HCT116 (cell line): ENCODE measurements around the gene MACROH2A2. TPM values are rescaled to one million over a fixed set of nuclear protein-coding genes. Genes with fewer than 3 reads are reported as not detected.

Source experiments
- ATAC-seq: fragments of 200-7000 bp; cut with Tn5 transposase; 2 replicates; pipeline ENCODE4 v1.9.1; 2020; ENCODE audit warnings: mild to moderate bottlenecking, moderate library complexity
- BruUV-seq: library from RNA; stranded (reverse); fragments of 400-500 nt; replicated peaks from 2 replicates; lab custom pipeline; 2021; lab: Mats Ljungman, UMichigan
- CTCF ChIA-PET: fragments of 300-600 bp; sonication (Branson Sonifier 250); formaldehyde crosslinking; loops from one replicate; lab custom pipeline; 2021; ENCODE audit warnings: antibody characterized with exemption; lab: Charles Lee
- POLR2A ChIA-PET: fragments of 300-600, 350-600 bp; sonication (Branson Sonifier 250); formaldehyde crosslinking; loops from one replicate; lab custom pipeline; 2021; ENCODE audit warnings: antibody characterized with exemption; lab: Charles Lee
- RAD21 ChIA-PET, 2 experiments: fragments of 300-600 bp; sonication (Branson Sonifier 250); formaldehyde crosslinking; loops; one replicate each; lab custom pipeline; 2023; ENCODE audit warnings: low total read pairs in 2 of 2; ENCODE audit not compliant: uncharacterized antibody in 2 of 2, unreplicated experiment in 2 of 2, low non-redundant PET in 1 of 2; lab: Charles Lee
- DNase-seq: peaks from one replicate; pipeline ENCODE4 v3.0.0-alpha.2; 2010; ENCODE audit warnings: low read depth, low spot score
- H2AFZ ChIP-seq: fragments of 200-600 bp; shearing (Covaris generic), sonication (generic); 2 replicates; pipeline ENCODE4 v1.6.1; 2017; ENCODE audit warnings: low read depth, mixed run types, mixed read lengths, antibody characterized with exemption, low read length; ENCODE audit not compliant: poor library complexity, severe bottlenecking
- H3K27ac ChIP-seq: 2 replicates; pipeline ENCODE4 v1.5.1; 2012; ENCODE audit warnings: low read depth, low read length
- H3K27me3 ChIP-seq: fragments of 200-600 bp; sonication (generic); 2 replicates; pipeline ENCODE4 v1.6.1; 2016; ENCODE audit warnings: mixed run types, low read length, mixed read lengths; ENCODE audit not compliant: insufficient read depth
- H3K36me3 ChIP-seq, 2 experiments: fragments of 200-500 bp in 1 of 2; fragments of 200-600 bp in 1 of 2; sonication (Bioruptor generic) in 1 of 2; sonication (generic) in 1 of 2; 2 replicates each; pipeline versions ENCODE4 v1.5.1 to v1.6.1; 2014 to 2016; ENCODE audit warnings: low read length in 2 of 2, inconsistent platforms in 1 of 2, mixed read lengths in 1 of 2, mixed run types in 1 of 2; ENCODE audit not compliant: insufficient read depth in 2 of 2, control insufficient read depth in 1 of 2
- H3K4me1 ChIP-seq, 2 experiments: fragments of 200-600 bp in 1 of 2; sonication (generic) in 1 of 2; 2 replicates each; pipeline versions ENCODE4 v1.5.1 to v1.6.1; 2012 to 2017; ENCODE audit warnings: low read length in 2 of 2, inconsistent platforms in 1 of 2, mild to moderate bottlenecking in 1 of 2, mixed read lengths in 1 of 2, mixed run types in 1 of 2, moderate library complexity in 1 of 2; ENCODE audit not compliant: insufficient read depth in 2 of 2, control insufficient read depth in 1 of 2
- H3K4me2 ChIP-seq: fragments of 200-600 bp; sonication (generic); 2 replicates; pipeline ENCODE4 v1.6.1; 2017; ENCODE audit warnings: mixed run types, low read length, mixed read lengths
- H3K4me3 ChIP-seq, 2 experiments: fragments of 200-600 bp in 1 of 2; sonication (generic) in 1 of 2; replicated peaks in 1 of 2; 2 replicates each; pipeline ENCODE4 v1.5.1; 2011 to 2016; ENCODE audit warnings: low read length in 2 of 2, control low read depth in 1 of 2, low read depth in 1 of 2, mild to moderate bottlenecking in 1 of 2, mixed read lengths in 1 of 2, mixed run types in 1 of 2
- H3K79me2 ChIP-seq: fragments of 200-600 bp; sonication (generic); 2 replicates; pipeline ENCODE4 v1.6.1; 2017; ENCODE audit warnings: mild to moderate bottlenecking, mixed run types, low read length, moderate library complexity, mixed read lengths; ENCODE audit not compliant: insufficient read depth
- H3K9ac ChIP-seq: fragments of 200-600 bp; sonication (generic); 2 replicates; pipeline ENCODE4 v1.6.1; 2016; ENCODE audit warnings: low read length, mixed read lengths
- H3K9me2 ChIP-seq: fragments of 200-600 bp; sonication (generic), shearing (Covaris generic); 2 replicates; pipeline ENCODE4 v1.6.1; 2017; ENCODE audit warnings: mixed run types, mild to moderate bottlenecking, moderate library complexity; ENCODE audit not compliant: insufficient read depth
- H3K9me3 ChIP-seq, 2 experiments: fragments of 200-500 bp in 1 of 2; fragments of 200-600 bp in 1 of 2; sonication (Bioruptor generic) in 1 of 2; sonication (generic) in 1 of 2; 2 replicates each; pipeline ENCODE4 v1.6.1; 2014 to 2017; ENCODE audit warnings: low read length in 2 of 2, mixed read lengths in 2 of 2, inconsistent platforms in 1 of 2, low read depth in 1 of 2, mild to moderate bottlenecking in 1 of 2, mixed run types in 1 of 2, moderate library complexity in 1 of 2; ENCODE audit not compliant: control insufficient read depth in 1 of 2, insufficient read depth in 1 of 2
- H4K20me1 ChIP-seq: fragments of 200-600 bp; sonication (generic), shearing (Covaris generic); 2 replicates; pipeline ENCODE4 v1.6.1; 2017; ENCODE audit warnings: mixed run types, mild to moderate bottlenecking, moderate library complexity; ENCODE audit not compliant: insufficient read depth
- CBX3 ChIP-seq: IDR thresholded peaks from 2 replicates; pipeline ENCODE4 v1.6.1; 2012; ENCODE audit warnings: low read depth
- CEBPB ChIP-seq: IDR thresholded peaks from 2 replicates; pipeline ENCODE4 v1.6.1; 2012; ENCODE audit warnings: low read depth
- EGR1 ChIP-seq: IDR thresholded peaks from 2 replicates; pipeline ENCODE4 v1.6.1; 2012; ENCODE audit warnings: low read depth
- ELF1 ChIP-seq: IDR thresholded peaks from 2 replicates; pipeline ENCODE4 v1.6.1; 2012; ENCODE audit warnings: low read depth, borderline replicate concordance
- EZH2phosphoT487 ChIP-seq: fragments of 200-600 bp; IDR thresholded peaks from 2 replicates; pipeline ENCODE4 v1.6.1; 2018; ENCODE audit warnings: antibody characterized with exemption, borderline replicate concordance
- JUND ChIP-seq: IDR thresholded peaks from 2 replicates; pipeline ENCODE4 v1.6.1; 2012
- POLR2A ChIP-seq: IDR thresholded peaks from 2 replicates; pipeline ENCODE4 v1.7.0; 2011; ENCODE audit warnings: borderline replicate concordance; ENCODE audit not compliant: insufficient read depth, insufficient read length; ENCODE audit errors: extremely low read depth
- POLR2AphosphoS5 ChIP-seq: IDR thresholded peaks from 2 replicates; pipeline ENCODE4 v1.6.1; 2011; ENCODE audit warnings: mild to moderate bottlenecking, low read depth, low read length, moderate library complexity
- RAD21 ChIP-seq: IDR thresholded peaks from 2 replicates; pipeline ENCODE4 v1.6.1; 2012; ENCODE audit warnings: low read depth, mild to moderate bottlenecking
- SRF ChIP-seq: IDR thresholded peaks from 2 replicates; pipeline ENCODE4 v1.6.1; 2012; ENCODE audit warnings: low read depth
- ZFX ChIP-seq: fragments of 450-650 bp; IDR thresholded peaks from 2 replicates; pipeline ENCODE4 v1.6.1; 2017
- ZNF274 ChIP-seq: fragments of 200-500 bp; sonication (Bioruptor generic); IDR thresholded peaks from 2 replicates; pipeline ENCODE4 v1.6.1; 2014; ENCODE audit warnings: mild to moderate bottlenecking, low read depth, low read length, inconsistent platforms
- intact Hi-C: fragments of 100-400 bp; cut with micrococcal nuclease; formaldehyde crosslinking; loops from 2 replicates; pipeline ENCODE4 v1.10.0; 2022
- total RNA-seq: library from RNA; stranded (reverse); gene quantifications from one replicate; pipeline ENCODE4 v1.2.1, GENCODE V29; 2021; ENCODE audit not compliant: unreplicated experiment
- TF ChIP-seq, protein P1 (sequence below): IDR thresholded peaks from 2 replicates; pipeline ENCODE4 v1.6.1; 2011; ENCODE audit warnings: mild to moderate bottlenecking, low read length, moderate library complexity; ENCODE audit not compliant: insufficient replicate concordance; ENCODE audit errors: extremely low read depth
- TF ChIP-seq, protein P2 (sequence below), 3 experiments: fragments of 200-600 bp in 1 of 3; sonication (generic) in 1 of 3; IDR thresholded peaks in 2 of 3; conservative IDR thresholded peaks in 1 of 3; 2 replicates each; pipeline ENCODE4 v1.5.1; 2012 to 2017; ENCODE audit warnings: low read depth in 2 of 3, low read length in 2 of 3, antibody characterized with exemption in 1 of 3, borderline replicate concordance in 1 of 3, control low read depth in 1 of 3, mild to moderate bottlenecking in 1 of 3, mixed read lengths in 1 of 3, mixed run types in 1 of 3, moderate library complexity in 1 of 3; ENCODE audit not compliant: insufficient read depth in 1 of 3

Gene MACROH2A2
- total RNA-seq, 1 experiment from 2014 or later, result 41.4 TPM

DNA sequence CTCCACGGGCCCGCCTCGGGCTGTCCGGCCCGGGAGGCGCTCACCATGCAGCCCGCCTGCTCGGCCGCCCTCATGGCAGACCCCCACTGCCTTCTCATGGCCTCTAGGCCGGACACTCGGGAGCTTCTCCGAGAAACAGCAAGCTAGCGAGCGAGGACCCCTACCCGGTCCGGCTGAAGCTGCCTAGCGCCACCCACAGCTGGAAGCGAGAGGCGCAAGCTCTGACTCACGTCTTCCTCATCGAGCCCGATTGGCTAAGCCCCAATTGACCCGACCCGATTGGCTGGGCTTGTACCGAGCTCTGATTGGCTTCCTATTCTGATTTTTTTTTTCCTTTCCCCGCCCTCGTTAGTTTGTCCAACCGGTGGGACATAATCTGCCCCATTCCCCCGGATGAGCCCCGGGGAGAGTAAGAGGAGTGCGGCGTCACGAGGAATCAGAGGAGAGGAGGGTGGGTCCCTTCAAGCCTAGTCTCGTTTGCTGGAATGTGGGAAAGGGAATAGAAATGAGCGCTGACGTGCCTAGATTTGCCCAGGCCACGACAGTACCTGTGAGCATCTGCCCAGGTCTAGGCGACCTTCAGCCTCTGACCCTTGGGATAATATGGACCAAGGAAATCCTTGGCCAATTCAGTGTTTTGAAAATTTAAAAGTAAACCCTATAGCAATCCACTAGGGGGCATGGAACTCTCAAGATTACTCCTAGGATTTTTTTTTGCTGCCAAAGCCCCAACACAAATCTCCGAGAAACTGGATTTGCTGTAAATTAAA, 94.0 kb downstream of the MACROH2A2 start, which contains the start of gene TYSND1 (continued):
- TF ChIP-seq, protein P1, sequence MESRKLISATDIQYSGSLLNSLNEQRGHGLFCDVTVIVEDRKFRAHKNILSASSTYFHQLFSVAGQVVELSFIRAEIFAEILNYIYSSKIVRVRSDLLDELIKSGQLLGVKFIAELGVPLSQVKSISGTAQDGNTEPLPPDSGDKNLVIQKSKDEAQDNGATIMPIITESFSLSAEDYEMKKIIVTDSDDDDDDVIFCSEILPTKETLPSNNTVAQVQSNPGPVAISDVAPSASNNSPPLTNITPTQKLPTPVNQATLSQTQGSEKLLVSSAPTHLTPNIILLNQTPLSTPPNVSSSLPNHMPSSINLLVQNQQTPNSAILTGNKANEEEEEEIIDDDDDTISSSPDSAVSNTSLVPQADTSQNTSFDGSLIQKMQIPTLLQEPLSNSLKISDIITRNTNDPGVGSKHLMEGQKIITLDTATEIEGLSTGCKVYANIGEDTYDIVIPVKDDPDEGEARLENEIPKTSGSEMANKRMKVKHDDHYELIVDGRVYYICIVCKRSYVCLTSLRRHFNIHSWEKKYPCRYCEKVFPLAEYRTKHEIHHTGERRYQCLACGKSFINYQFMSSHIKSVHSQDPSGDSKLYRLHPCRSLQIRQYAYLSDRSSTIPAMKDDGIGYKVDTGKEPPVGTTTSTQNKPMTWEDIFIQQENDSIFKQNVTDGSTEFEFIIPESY, result no peak
- TF ChIP-seq CEBPB, result no peak
- no peak for TF ChIP-seq JUND
- no peak; the same call in 1 of the 2 replicates for TF ChIP-seq ELF1

DNA sequence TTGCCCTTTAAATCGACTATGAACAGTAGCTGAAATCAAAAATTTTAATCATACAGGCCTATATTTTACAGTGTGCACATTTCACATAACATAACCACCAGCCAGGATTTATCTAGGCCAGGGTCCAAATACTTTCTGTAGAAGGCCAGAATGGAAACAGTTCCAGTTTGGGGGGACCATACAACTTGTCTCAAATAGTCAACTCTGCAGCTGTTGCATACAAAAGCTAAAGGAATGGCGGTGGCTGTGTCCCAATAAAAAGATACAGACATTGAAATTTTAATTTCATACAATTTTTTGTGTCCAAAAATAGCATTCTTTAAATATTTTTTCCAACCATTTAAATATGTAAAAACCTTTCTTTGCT, 94.6 kb downstream of the MACROH2A2 start:
- no peaks in the 10 kb centered on the region for H3K9me2 ChIP-seq
- no peak for ATAC-seq
- no peaks in the 10 kb centered on the region for H4K20me1 ChIP-seq
- H3K4me2 ChIP-seq, result peak overlapping the region; percentile 95
- H3K9ac ChIP-seq, result peak overlapping the region; percentile 97
- RAD21 ChIA-PET, result interaction anchor here in 1 of 2 experiments (1.0 to 1.1 kb wide), 2 partner anchors 31 to 240 kb away, joined by 4 to 5 read pairs; no protein-coding TSS in a partner anchor
- CTCF ChIA-PET, result interaction anchor here (0.7 to 3.7 kb wide), 15 partner anchors 10 to 361 kb away, joined by 3 to 33 read pairs (median 8); no protein-coding TSS in a partner anchor
- POLR2A ChIA-PET, result interaction anchor here (1.0 to 1.3 kb wide), 3 partner anchors 10 to 217 kb away, joined by 3 to 7 read pairs (median 3); no protein-coding TSS in a partner anchor
- intact Hi-C loops, result loop anchor here (2.0 to 5.0 kb wide), 4 partner anchors 24 to 240 kb away; partner anchors contain the start of gene SAR1A
- no peak for TF ChIP-seq CBX3
- TF ChIP-seq POLR2AphosphoS5, result no peak
- TF ChIP-seq, protein P2, sequence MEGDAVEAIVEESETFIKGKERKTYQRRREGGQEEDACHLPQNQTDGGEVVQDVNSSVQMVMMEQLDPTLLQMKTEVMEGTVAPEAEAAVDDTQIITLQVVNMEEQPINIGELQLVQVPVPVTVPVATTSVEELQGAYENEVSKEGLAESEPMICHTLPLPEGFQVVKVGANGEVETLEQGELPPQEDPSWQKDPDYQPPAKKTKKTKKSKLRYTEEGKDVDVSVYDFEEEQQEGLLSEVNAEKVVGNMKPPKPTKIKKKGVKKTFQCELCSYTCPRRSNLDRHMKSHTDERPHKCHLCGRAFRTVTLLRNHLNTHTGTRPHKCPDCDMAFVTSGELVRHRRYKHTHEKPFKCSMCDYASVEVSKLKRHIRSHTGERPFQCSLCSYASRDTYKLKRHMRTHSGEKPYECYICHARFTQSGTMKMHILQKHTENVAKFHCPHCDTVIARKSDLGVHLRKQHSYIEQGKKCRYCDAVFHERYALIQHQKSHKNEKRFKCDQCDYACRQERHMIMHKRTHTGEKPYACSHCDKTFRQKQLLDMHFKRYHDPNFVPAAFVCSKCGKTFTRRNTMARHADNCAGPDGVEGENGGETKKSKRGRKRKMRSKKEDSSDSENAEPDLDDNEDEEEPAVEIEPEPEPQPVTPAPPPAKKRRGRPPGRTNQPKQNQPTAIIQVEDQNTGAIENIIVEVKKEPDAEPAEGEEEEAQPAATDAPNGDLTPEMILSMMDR (IDR thresholded peaks at IDR 0.05 in 2 of 3, conservative IDR thresholded peaks at IDR 0.05 in 1 of 3; ENCODE audit: borderline replicate concordance in 1 of 3, insufficient read depth in 1 of 3, low read depth in 2 of 3, low read length in 2 of 3), result no peak; a peak in 1 of 6 replicates
- no peak for TF ChIP-seq ELF1
- no peak for TF ChIP-seq JUND
- TF ChIP-seq CEBPB, result no peak
- no peak for TF ChIP-seq POLR2A
- TF ChIP-seq SRF, result no peak
- TF ChIP-seq EGR1, result no peak
- no peak for TF ChIP-seq RAD21
- no peak for TF ChIP-seq ZFX
- TF ChIP-seq EZH2phosphoT487, result no peak
- TF ChIP-seq ZNF274, result no peak
- TF ChIP-seq, all 23 proteins: peak for 0
- H3K9me3 ChIP-seq, result no peaks in the 10 kb centered on the region
- no peak for DNase-seq
- H3K4me3 ChIP-seq, result peak overlapping the region in 1 of 2 experiments; percentile 81; a peak in 2 of 4 replicates
- H3K27me3 ChIP-seq, result no peaks in the 10 kb centered on the region
- no TSS peak for BruUV-seq
- no peak overlapping the region for H2AFZ ChIP-seq
- peaks cover 8 to 26% of the 10 kb centered on the region in 2 experiments; a peak in 3 of 4 replicates for H3K4me1 ChIP-seq
- H3K36me3 ChIP-seq, result peaks cover 16 to 21% of the 10 kb centered on the region in 2 experiments; a peak in 3 of 4 replicates
- H3K27ac ChIP-seq, result peak overlapping the region; percentile 86; the same call in 1 of the 2 replicates
- peaks cover 40% of the 10 kb centered on the region; the same call in 1 of the 2 replicates for H3K79me2 ChIP-seq
